Measurements from ENCODE around the gene NCKAP1. TPM values are rescaled to one million over a fixed set of nuclear protein-coding genes. Genes with fewer than 3 reads are reported as not detected.
"Not testable (repeated sequence)": the region's sequence is repeated elsewhere in the genome, so short reads cannot be mapped to it uniquely, and the experiment has no call there.

Gene NCKAP1
- total RNA-seq, 2 donors from 2014 or later, result 107 to 113 TPM

DNA sequence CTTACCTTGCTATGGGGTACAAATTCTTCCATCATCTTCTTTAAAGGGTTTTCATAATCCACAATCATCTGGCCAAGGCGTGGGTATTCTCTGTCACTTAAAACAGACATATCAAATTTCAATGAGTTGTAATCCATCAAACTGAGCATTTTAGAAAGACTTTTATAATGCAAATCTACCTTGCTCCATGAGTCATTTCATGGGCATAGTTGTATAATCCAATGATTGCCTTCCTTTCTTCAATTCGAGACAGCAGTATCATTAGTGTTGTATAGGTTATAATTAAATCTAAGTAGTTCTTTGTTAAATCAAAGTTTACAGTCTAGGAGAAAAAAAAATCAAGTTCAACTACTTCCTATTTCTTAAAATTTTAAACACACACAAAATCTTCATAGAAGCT, 36.3 kb downstream of the NCKAP1 start:
- TF ChIP-seq, protein P1, sequence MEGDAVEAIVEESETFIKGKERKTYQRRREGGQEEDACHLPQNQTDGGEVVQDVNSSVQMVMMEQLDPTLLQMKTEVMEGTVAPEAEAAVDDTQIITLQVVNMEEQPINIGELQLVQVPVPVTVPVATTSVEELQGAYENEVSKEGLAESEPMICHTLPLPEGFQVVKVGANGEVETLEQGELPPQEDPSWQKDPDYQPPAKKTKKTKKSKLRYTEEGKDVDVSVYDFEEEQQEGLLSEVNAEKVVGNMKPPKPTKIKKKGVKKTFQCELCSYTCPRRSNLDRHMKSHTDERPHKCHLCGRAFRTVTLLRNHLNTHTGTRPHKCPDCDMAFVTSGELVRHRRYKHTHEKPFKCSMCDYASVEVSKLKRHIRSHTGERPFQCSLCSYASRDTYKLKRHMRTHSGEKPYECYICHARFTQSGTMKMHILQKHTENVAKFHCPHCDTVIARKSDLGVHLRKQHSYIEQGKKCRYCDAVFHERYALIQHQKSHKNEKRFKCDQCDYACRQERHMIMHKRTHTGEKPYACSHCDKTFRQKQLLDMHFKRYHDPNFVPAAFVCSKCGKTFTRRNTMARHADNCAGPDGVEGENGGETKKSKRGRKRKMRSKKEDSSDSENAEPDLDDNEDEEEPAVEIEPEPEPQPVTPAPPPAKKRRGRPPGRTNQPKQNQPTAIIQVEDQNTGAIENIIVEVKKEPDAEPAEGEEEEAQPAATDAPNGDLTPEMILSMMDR (IDR thresholded peaks at IDR 0.05), result no peak
- H3K9me3 ChIP-seq, result no peaks in the 10 kb centered on the region
- no peak overlapping the region for H3K27ac ChIP-seq
- no peak for DNase-seq (ENCODE audit: low spot score)
- H3K27me3 ChIP-seq, result no peaks in the 10 kb centered on the region
- H3K4me3 ChIP-seq, result no peak overlapping the region
- peaks cover 0 to 5% of the 10 kb centered on the region in 2 donors for H3K4me1 ChIP-seq
- H3K36me3 ChIP-seq, result peaks cover 14% of the 10 kb centered on the region

DNA sequence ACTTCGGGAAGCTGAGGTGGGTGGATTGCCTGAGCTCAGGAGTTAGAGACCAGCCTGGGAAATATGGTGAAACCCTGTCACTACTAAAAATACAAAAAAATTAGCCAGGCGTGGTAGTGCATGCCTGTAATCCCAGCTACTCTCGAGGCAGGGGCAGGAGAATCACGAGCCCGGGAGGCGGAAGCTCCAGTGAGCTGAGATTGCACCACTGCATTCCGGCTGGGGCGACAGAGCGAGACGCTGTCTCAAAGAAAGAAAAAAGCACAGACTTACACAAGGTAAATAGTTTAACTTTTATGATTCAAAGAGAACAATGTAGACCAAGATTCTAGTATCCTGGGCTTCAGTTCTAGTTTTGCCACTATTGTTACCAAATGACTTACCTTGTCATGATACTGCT, 37.4 kb downstream of the NCKAP1 start:
- DNase-seq (ENCODE audit: low spot score), result no peak
- Histone ChIP-seq H3K9me3 (no peaks in the 10 kb centered on the region), H3K27ac (no peak overlapping the region), H3K36me3 (peaks cover 14% of the 10 kb centered on the region), H3K27me3 (no peaks in the 10 kb centered on the region), H3K4me3 (no peak overlapping the region), H3K4me1 (peaks cover 0 to 5% of the 10 kb centered on the region in 2 donors)
- TF ChIP-seq, protein P1 (IDR thresholded peaks at IDR 0.05), result no peak

DNA sequence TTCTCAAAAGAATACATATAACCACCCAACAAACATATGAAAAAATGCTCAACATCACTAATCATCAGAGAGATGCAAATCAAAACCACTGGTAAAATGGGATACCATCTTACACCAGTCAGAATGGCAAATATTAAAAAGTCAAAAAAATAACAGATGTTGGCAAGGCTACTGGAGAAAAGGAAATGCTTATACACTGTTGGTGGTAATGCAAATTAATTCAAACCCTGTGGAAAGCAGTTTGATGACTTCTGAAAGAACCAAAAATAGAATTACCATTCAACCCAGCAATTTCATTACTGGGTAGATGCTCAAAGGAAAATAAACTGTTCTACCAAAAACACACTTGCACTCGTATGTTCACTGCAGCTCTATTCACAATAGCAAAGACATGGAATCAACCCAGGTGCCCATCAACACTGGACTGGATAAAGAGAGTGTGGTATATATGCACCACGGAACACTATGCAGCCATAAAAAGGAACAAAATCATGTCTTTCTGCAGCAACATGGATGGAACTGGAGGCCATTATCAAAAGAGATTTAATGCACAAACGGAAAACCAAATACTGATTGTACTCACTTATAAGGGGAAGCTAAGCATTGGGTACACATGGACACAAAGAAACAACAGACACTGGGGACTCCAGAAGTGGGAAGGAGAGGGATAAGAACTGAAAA, 38.8 kb downstream of the NCKAP1 start:
- DNase-seq (ENCODE audit: low spot score), result no peak
- H3K27me3 ChIP-seq, result no peaks in the 10 kb centered on the region
- no peaks in the 10 kb centered on the region for H3K9me3 ChIP-seq
- TF ChIP-seq, protein P1 (IDR thresholded peaks at IDR 0.05), result no peak
- no peaks in the 10 kb centered on the region for H3K4me1 ChIP-seq
- no peak overlapping the region for H3K4me3 ChIP-seq
- no peak overlapping the region for H3K27ac ChIP-seq
- peaks cover 15% of the 10 kb centered on the region for H3K36me3 ChIP-seq

GRCh38 chr2:182994228-182994912, 43.9 kb downstream of the NCKAP1 start:
- no peak for DNase-seq (ENCODE audit: low spot score)
- Histone ChIP-seq H3K27me3 (no peaks in the 10 kb centered on the region), H3K9me3 (no peaks in the 10 kb centered on the region), H3K4me1 (no peaks in the 10 kb centered on the region), H3K36me3 (peaks cover 28% of the 10 kb centered on the region), H3K27ac (no peak overlapping the region), H3K4me3 (no peak overlapping the region)
- TF ChIP-seq, protein P1 (IDR thresholded peaks at IDR 0.05), result no peak

DNA sequence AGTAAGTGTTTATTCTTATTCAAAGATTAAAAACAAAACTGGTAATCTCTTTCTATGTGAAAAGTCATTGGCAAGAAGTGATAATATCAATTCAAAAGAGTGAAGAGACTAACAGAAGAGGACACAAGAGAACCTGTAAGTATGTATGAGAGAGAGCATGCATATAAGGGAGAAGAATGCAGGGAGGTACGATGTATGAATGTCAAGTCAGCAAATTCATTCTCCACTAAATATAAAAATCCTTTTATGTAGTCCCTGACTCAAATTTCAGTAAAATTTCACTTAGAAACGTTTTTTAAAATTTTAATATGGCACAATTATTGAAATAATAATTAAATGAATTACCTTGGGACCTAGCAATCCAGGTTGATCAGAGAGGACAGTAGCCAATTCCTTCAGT, 55.3 kb downstream of the NCKAP1 start:
- H3K4me3 ChIP-seq, result no peak overlapping the region
- H3K27ac ChIP-seq, result peak overlapping the region in 1 of 2 donors; percentile 20
- H3K9me3 ChIP-seq, result no peaks in the 10 kb centered on the region
- H3K4me1 ChIP-seq, result no peaks in the 10 kb centered on the region
- TF ChIP-seq, protein P1 (IDR thresholded peaks at IDR 0.05), result no peak
- no peak for DNase-seq (ENCODE audit: low spot score)
- H3K27me3 ChIP-seq, result no peaks in the 10 kb centered on the region
- H3K36me3 ChIP-seq, result peaks cover 29% of the 10 kb centered on the region

GRCh38 chr2:182981475-182981874, 56.8 kb downstream of the NCKAP1 start:
- H3K9me3 ChIP-seq; H3K4me3 ChIP-seq; H3K27me3 ChIP-seq; H3K27ac ChIP-seq; DNase-seq (ENCODE audit: low spot score); H3K4me1 ChIP-seq: not testable (repeated sequence)
- peaks cover 39% of the 10 kb centered on the region for H3K36me3 ChIP-seq
